SJCRH30 (cell line): ENCODE results near the gene AP1AR. TPM values are rescaled to one million over a fixed set of nuclear protein-coding genes. Genes with fewer than 3 reads are reported as not detected.
"Not testable (repeated sequence)": the region's sequence is repeated elsewhere in the genome, so short reads cannot be mapped to it uniquely, and the experiment has no call there.

Source experiments
- DNase-seq, 2 experiments: peaks; one replicate each; pipeline ENCODE4 v3.0.0-alpha.2; 2015 to 2020
- H3K27ac ChIP-seq: fragments of 250-450 bp; sonication (Bioruptor Pico); 2 replicates; pipeline ENCODE4 v1.5.1; 2020; ENCODE audit warnings: mild to moderate bottlenecking, moderate library complexity
- H3K27me3 ChIP-seq: fragments of 250-450 bp; sonication (Bioruptor Pico); 2 replicates; pipeline ENCODE4 v1.5.1; 2020; ENCODE audit warnings: mild to moderate bottlenecking, moderate library complexity
- H3K36me3 ChIP-seq: fragments of 250-450 bp; sonication (Bioruptor Pico); 2 replicates; pipeline ENCODE4 v1.5.1; 2020; ENCODE audit warnings: mild to moderate bottlenecking, moderate library complexity
- H3K4me1 ChIP-seq: fragments of 250-450 bp; sonication (Bioruptor Pico); 2 replicates; pipeline ENCODE4 v1.5.1; 2020; ENCODE audit warnings: mild to moderate bottlenecking, moderate library complexity
- H3K4me3 ChIP-seq: fragments of 250-450 bp; sonication (Bioruptor Pico); 2 replicates; pipeline ENCODE4 v1.5.1; 2020; ENCODE audit warnings: mild to moderate bottlenecking, moderate library complexity
- H3K9me3 ChIP-seq: fragments of 250-450 bp; sonication (Bioruptor Pico); replicated peaks from 2 replicates; pipeline ENCODE4 v1.5.1; 2020; ENCODE audit warnings: mild to moderate bottlenecking, moderate library complexity
- total RNA-seq: library from RNA; depleted of rRNA; stranded (reverse); fragments of >200 nt; shearing (Covaris generic); gene quantifications from 2 replicates; pipeline ENCODE4 v1.2.3, GENCODE V29; 2014

Gene AP1AR
- total RNA-seq, 1 experiment from 2014 or later, result 24.7 TPM

- H3K36me3 ChIP-seq, H3K4me3 ChIP-seq, H3K27me3 ChIP-seq, H3K27ac ChIP-seq, DNase-seq, H3K9me3 ChIP-seq, H3K4me1 ChIP-seq: not testable (repeated sequence)
Measured at GRCh38 chr4:112208137-112209095, 23.2 kb upstream of the AP1AR start.

GRCh38 chr4:112210777-112211176 is 20.8 kb upstream of the AP1AR start:
- Histone ChIP-seq H3K27ac (no peak overlapping the region), H3K9me3 (no peaks in the 10 kb centered on the region), H3K4me3 (no peak overlapping the region), H3K27me3 (no peaks in the 10 kb centered on the region), H3K36me3 (no peaks in the 10 kb centered on the region), H3K4me1 (no peaks in the 10 kb centered on the region)
- no peak for DNase-seq

GRCh38 chr4:112213091-112213490 is 18.5 kb upstream of the AP1AR start:
- H3K36me3 ChIP-seq, result no peaks in the 10 kb centered on the region
- no peak overlapping the region for H3K4me3 ChIP-seq
- DNase-seq, result no peak
- no peaks in the 10 kb centered on the region for H3K4me1 ChIP-seq
- H3K9me3 ChIP-seq, result no peaks in the 10 kb centered on the region
- H3K27me3 ChIP-seq, result no peaks in the 10 kb centered on the region
- no peak overlapping the region for H3K27ac ChIP-seq

- no peaks in the 10 kb centered on the region for H3K27me3 ChIP-seq
- DNase-seq, result no peak
Measured at GRCh38 chr4:112213856-112214255, 17.7 kb upstream of the AP1AR start.

GRCh38 chr4:112214390-112215264 is 17.0 kb upstream of the AP1AR start:
- peak in 1 of 2 experiments; percentile 36 for DNase-seq
- Histone ChIP-seq H3K27me3 (no peaks in the 10 kb centered on the region), H3K9me3 (no peaks in the 10 kb centered on the region), H3K27ac (no peak overlapping the region), H3K4me1 (no peaks in the 10 kb centered on the region), H3K4me3 (no peak overlapping the region), H3K36me3 (no peaks in the 10 kb centered on the region)

More at GRCh38 chr4:112213856-112214255, 17.7 kb upstream of the AP1AR start:
- Histone ChIP-seq H3K4me1 (no peaks in the 10 kb centered on the region), H3K4me3 (no peak overlapping the region), H3K27ac (no peak overlapping the region), H3K36me3 (no peaks in the 10 kb centered on the region), H3K9me3 (no peaks in the 10 kb centered on the region)

- Histone ChIP-seq H3K4me3 (no peak overlapping the region), H3K27ac (no peak overlapping the region), H3K4me1 (no peaks in the 10 kb centered on the region), H3K9me3 (no peaks in the 10 kb centered on the region), H3K36me3 (no peaks in the 10 kb centered on the region), H3K27me3 (no peaks in the 10 kb centered on the region)
- no peak for DNase-seq
Measured at GRCh38 chr4:112219826-112220366, 11.7 kb upstream of the AP1AR start.

- no peaks in the 10 kb centered on the region for H3K4me1 ChIP-seq
- H3K9me3 ChIP-seq, result no peaks in the 10 kb centered on the region
- DNase-seq, result no peak
- no peaks in the 10 kb centered on the region for H3K36me3 ChIP-seq
- H3K27me3 ChIP-seq, result no peaks in the 10 kb centered on the region
- H3K27ac ChIP-seq, result no peak overlapping the region
- no peak overlapping the region for H3K4me3 ChIP-seq
Measured at GRCh38 chr4:112222219-112222955, 9.2 kb upstream of the AP1AR start.

GRCh38 chr4:112225157-112225556 is 6.4 kb upstream of the AP1AR start:
- Histone ChIP-seq H3K36me3 (no peaks in the 10 kb centered on the region), H3K4me3 (no peak overlapping the region), H3K27ac (no peak overlapping the region), H3K27me3 (no peaks in the 10 kb centered on the region), H3K4me1 (no peaks in the 10 kb centered on the region), H3K9me3 (no peaks in the 10 kb centered on the region)
- no peak for DNase-seq

GRCh38 chr4:112230879-112231778 is 458 bp upstream of the AP1AR start:
- Histone ChIP-seq H3K4me1 (peaks cover 2% of the 10 kb centered on the region; the same call in 1 of the 2 replicates), H3K9me3 (no peaks in the 10 kb centered on the region), H3K36me3 (no peaks in the 10 kb centered on the region), H3K4me3 (peak overlapping the region; percentile 87), H3K27me3 (no peaks in the 10 kb centered on the region), H3K27ac (peak overlapping the region; percentile 91)
- DNase-seq, result peak; percentile 96 to 97

- Histone ChIP-seq H3K27ac (no peak overlapping the region), H3K9me3 (no peaks in the 10 kb centered on the region), H3K36me3 (no peaks in the 10 kb centered on the region), H3K4me1 (peaks cover 2% of the 10 kb centered on the region; the same call in 1 of the 2 replicates), H3K4me3 (no peak overlapping the region), H3K27me3 (no peaks in the 10 kb centered on the region)
- DNase-seq, result peak; percentile 40 to 71
Measured at GRCh38 chr4:112234952-112235609, 3.5 kb downstream of the AP1AR start.

GRCh38 chr4:112236040-112236439 is 4.5 kb downstream of the AP1AR start:
- no peaks in the 10 kb centered on the region for H3K27me3 ChIP-seq
- H3K27ac ChIP-seq, result no peak overlapping the region
- H3K4me3 ChIP-seq, result no peak overlapping the region
- peaks cover 2% of the 10 kb centered on the region; the same call in 1 of the 2 replicates for H3K4me1 ChIP-seq
- H3K9me3 ChIP-seq, result no peaks in the 10 kb centered on the region
- no peak for DNase-seq
- 0 out of 2 replicates have a peak, but pooled peaks cover 3% of the 10 kb centered on the region for H3K36me3 ChIP-seq

GRCh38 chr4:112238833-112239232 is 7.2 kb downstream of the AP1AR start:
- no peak overlapping the region for H3K4me3 ChIP-seq
- no peak overlapping the region for H3K27ac ChIP-seq
- no peak for DNase-seq
- 0 out of 2 replicates have a peak, but pooled peaks cover 5% of the 10 kb centered on the region for H3K36me3 ChIP-seq
- H3K27me3 ChIP-seq, result no peaks in the 10 kb centered on the region
- H3K9me3 ChIP-seq, result no peaks in the 10 kb centered on the region
- H3K4me1 ChIP-seq, result peaks cover 2% of the 10 kb centered on the region; the same call in 1 of the 2 replicates

- no peak overlapping the region for H3K4me3 ChIP-seq
- no peaks in the 10 kb centered on the region for H3K9me3 ChIP-seq
- peaks cover 9% of the 10 kb centered on the region; the same call in 1 of the 2 replicates for H3K36me3 ChIP-seq
- no peaks in the 10 kb centered on the region for H3K4me1 ChIP-seq
- H3K27me3 ChIP-seq, result no peaks in the 10 kb centered on the region
- no peak for DNase-seq
- H3K27ac ChIP-seq, result no peak overlapping the region
Measured at GRCh38 chr4:112245383-112245782, 13.8 kb downstream of the AP1AR start.
